ENCODE results near the gene C14orf93.
A peak's percentile ranks its signal among the peaks of the same experiment; 100 is the strongest.

C14orf93 gene

DNA sequence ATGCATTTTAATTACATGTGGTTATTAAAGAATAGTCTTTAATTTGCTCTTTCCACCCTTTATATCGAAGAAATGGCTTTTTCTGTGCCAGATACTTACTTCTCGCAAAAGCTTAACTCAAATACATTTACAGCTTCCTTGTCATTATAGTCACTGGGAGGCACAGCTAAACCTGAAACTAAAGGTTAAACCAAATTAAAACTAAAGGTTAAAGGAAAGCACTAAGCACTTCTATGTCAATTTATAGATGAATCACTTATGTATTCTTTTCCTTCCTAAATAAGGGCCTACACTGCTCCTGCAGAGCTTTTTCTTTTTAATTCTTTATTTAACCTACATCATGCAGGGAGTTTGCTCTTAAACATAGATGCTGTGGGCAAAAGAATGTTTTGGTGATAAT is 9.1 kb downstream of the C14orf93 start:
- in situ Hi-C loops (cut with HindIII; ENCODE audit: low sequenced_read_pairs) = no loop called here
- DNase-seq (ENCODE audit: low read depth, low spot score) = no peak
- H3K4me3 ChIP-seq (ENCODE audit: low read depth, low read length) = no peak overlapping the region
- no peak for TF ChIP-seq CTCF (IDR thresholded peaks at IDR 0.05; ENCODE audit: low read depth, low read length)

- no peak for TF ChIP-seq CTCF (IDR thresholded peaks at IDR 0.05; ENCODE audit: low read depth, low read length)
- in situ Hi-C loops (cut with HindIII; ENCODE audit: low sequenced_read_pairs) = no loop called here
- no peak for DNase-seq (ENCODE audit: low read depth, low spot score)
- H3K4me3 ChIP-seq (ENCODE audit: low read depth, low read length) = no peak overlapping the region
These were observed 11.5 kb downstream of the C14orf93 start for GRCh38 chr14:22998329-22999012.

DNA sequence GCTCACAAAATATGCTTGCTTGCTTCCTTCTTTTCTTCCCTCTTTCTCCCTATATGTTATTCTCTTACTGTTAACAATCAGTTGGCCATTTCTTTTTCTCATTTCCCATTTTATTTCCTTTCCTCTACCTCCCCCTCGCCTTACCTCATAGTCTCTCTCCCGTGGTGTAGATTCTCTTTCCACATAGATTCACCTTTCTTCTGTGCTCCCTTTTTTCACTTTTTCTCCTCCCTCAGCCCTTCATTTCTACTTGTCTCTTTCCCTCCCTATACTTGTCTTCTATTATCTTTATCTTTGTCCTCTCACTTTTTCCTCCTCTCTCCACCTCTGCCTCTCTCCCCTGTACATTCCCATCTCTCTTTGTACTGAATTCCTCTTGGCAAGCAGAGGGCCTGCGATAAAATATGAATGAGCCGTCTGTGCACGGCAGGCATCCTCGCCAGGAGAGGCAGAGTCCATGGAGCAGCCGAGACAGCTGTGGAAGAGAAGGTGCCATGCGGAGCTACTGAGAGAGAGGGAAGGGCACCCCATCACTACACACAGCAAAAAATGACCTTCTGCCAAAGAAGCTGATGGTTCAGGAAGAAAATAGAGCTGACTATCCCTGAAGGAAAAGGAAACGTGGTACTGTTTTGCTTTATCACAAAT is 12.1 kb downstream of the C14orf93 start:
- H3K4me3 ChIP-seq (ENCODE audit: low read depth, low read length) = no peak overlapping the region
- in situ Hi-C loops (cut with HindIII; ENCODE audit: low sequenced_read_pairs) = no loop called here
- TF ChIP-seq CTCF (IDR thresholded peaks at IDR 0.05; ENCODE audit: low read depth, low read length) = no peak
- DNase-seq (ENCODE audit: low read depth, low spot score) = no peak

DNA sequence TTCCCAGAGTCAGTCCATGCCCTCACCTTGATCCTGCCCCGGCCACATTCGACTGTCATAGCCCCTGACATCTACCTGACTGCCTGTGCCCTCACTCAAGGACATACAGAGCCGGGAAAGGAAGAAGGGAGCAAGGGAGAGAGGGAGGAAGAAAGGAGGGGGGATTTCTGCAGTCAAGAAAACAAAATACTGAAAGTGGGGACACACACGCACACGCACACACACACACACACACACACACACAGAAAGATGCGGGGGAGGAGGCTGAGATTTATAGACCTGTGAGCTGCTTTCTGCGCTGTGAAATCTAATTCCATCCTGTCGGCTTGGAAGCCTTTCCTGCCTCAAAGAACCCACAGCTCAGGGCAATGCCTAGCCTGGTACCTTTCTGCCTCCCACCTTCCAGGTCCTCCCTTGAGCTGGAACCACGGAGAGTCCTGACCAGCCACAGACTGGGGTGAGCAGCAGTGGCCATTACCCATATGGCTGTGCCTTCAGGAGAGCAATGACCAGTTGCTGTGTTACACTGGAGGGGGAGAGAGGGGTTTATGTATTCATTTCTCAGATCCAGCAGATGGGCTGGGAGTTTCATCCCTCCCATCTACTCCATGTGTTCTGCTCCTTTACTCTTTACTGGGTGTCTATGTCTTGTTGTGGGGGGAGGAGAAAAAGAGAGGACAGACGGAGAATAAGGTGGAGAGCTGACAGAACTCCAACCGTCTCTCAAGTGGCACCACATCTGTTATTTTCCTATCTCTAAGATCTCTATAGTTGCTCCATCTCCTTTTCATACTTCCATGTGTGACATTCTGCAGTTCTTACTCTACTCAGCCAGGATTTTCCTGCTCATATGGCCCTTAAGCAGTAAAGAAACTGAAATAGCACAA is 12.9 kb downstream of the C14orf93 start:
- DNase-seq (ENCODE audit: low read depth, low spot score) = no peak
- no peak overlapping the region for H3K4me3 ChIP-seq (ENCODE audit: low read depth, low read length)
- in situ Hi-C loops (cut with HindIII; ENCODE audit: low sequenced_read_pairs) = no loop called here
- TF ChIP-seq CTCF (IDR thresholded peaks at IDR 0.05; ENCODE audit: low read depth, low read length) = no peak

DNA sequence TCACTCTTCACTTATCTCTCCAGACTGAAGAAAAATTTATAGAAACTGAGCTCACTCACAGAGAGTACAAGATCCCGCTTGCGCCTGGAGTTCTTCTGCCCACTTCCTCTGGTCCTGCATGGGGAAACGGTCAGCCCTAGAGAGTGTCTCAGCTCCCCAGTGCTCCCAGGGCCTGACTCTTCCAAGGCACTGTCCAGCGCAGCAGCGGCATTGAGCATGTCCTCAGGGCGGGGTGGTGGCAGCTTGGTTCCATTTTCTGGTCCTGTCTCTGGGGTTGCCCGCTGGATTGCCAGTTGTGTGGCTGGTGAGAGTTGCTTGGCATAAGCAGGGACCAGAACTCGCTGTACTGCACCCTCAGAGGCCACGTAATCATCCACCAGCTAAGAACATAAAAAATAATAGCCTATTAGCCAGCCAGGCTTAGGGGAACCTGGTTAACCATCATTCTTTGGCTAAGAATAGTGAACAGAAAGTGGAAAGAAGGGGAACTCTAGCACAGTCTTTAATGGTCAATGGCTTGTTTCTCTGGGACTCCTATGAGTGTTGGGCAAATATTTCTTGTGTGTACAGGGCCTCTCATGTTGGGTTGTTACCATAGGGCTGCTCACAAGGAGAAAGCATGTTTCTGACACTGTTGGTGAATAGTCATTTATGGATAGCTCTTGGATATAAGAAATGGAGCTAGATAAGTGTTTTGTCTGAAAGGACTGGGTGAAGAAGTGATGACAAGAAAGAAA is 13.9 kb downstream of the C14orf93 start:
- in situ Hi-C loops (cut with HindIII; ENCODE audit: low sequenced_read_pairs) = no loop called here
- TF ChIP-seq CTCF (IDR thresholded peaks at IDR 0.05; ENCODE audit: low read depth, low read length) = no peak
- DNase-seq (ENCODE audit: low read depth, low spot score) = no peak
- no peak overlapping the region for H3K4me3 ChIP-seq (ENCODE audit: low read depth, low read length)

DNA sequence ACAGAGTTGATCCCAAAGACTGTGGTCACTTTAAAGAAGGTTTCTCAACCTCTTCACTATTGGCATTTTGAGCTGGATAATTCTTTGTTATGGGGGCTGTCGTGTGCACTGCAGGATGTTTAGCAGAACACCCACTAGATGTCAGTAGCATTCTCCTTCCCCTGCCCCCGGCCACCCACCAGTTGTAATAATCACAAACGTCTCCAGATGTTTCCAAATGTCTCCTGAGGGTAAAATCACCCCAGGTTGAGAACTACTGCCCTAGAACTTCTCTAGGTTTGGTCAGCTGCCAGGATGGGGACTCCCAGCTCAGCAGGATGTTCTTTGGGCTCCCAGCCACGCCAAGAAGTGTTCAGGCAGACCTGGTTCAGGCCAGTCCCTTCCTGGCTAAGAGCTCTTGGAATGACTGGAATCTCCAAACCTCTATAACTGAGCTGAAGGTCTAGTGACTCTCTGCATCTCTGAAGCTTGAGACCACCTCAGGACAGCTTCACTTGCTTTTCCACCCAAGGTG is 15.1 kb downstream of the C14orf93 start:
- TF ChIP-seq CTCF (IDR thresholded peaks at IDR 0.05; ENCODE audit: low read depth, low read length) = peak; percentile 81
- in situ Hi-C loops (cut with HindIII; ENCODE audit: low sequenced_read_pairs) = no loop called here
- H3K4me3 ChIP-seq (ENCODE audit: low read depth, low read length) = no peak overlapping the region
- peak; percentile 53 for DNase-seq (ENCODE audit: low read depth, low spot score)

All from astrocyte of the spinal cord (primary cell).